ENCODE data around the gene HLA-DPA1.
A peak's percentile ranks its signal among the peaks of the same experiment; 100 is the strongest.

The HLA-DPA1 gene

DNA sequence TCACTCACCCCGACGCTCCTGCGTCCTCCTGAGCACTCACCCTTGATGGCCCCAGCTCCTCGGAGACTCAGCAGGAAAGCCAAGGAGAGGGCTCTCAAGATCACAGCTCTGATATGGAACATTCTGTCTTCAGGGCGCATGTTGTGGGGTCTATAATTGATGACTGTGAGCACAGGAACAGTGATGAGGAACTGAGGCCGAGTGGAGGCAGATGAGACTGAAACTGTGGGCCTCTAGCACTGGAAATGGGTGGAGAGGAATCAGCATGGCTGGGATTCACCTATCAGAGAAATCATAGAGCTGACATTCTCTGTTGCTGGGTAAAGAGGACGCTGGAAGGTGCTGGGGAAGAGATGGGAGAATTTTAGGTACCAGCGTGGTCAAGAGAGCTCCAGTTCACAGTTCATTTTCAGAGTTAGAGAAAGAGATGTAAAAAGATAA lies at the start of gene HLA-DPA1:
Gene HLA-DPA1 (minus strand): TSS at position 219 of the 441 bp plus-strand sequence.
- Histone ChIP-seq H3K27ac (ENCODE audit: low read length) (no peak within 1 kb of the TSS), H3K4me1 (ENCODE audit: control insufficient read depth, insufficient read depth, low read length) (no peaks in the 10 kb centered on the region), H3K9ac (ENCODE audit: low read length in 2 of 2) (peak within 1 kb of the TSS in 1 of 2 donors; percentile 55), H3K27me3 (ENCODE audit: control insufficient read depth in 1 of 2, insufficient read depth in 2 of 2, low read length in 2 of 2) (peaks cover 0 to 8% of the 10 kb centered on the region in 2 donors), H3K36me3 (ENCODE audit: control insufficient read depth in 2 of 2, insufficient read depth in 2 of 2, low read length in 2 of 2) (peaks cover 0 to 2% of the 10 kb centered on the region in 2 donors), H3K9me3 (ENCODE audit: control insufficient read depth in 2 of 2, low read length in 2 of 2) (no peaks in the 10 kb centered on the region), H3K4me3 (ENCODE audit: low read length in 2 of 2) (peak within 1 kb of the TSS; percentile 26 to 63)

DNA sequence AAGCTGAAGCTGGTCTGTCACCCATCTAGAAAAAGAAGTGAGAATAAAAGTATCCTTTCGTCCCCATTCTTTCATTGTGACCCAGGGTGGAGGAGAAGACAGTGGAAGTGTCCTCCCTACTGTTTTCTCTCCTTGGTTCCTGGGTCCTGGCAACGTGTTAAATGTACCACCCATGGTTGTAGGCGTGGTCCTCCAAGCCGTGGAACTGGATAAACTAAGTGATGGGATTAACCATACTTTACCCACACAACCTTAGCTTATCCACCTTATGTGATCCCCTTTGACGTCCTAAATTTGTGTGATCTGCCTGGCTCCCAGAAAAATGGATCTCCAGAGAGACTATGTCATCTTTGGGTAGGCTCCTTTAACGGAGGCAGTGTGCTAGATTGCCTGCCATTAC lies 49.7 kb upstream of the HLA-DPA1 start:
- H3K36me3 ChIP-seq (ENCODE audit: control insufficient read depth in 2 of 2, insufficient read depth in 2 of 2, low read length in 2 of 2), result no peaks in the 10 kb centered on the region
- no peak overlapping the region for H3K4me3 ChIP-seq (ENCODE audit: low read length in 2 of 2)
- no peak overlapping the region for H3K27ac ChIP-seq (ENCODE audit: low read length)

DNA sequence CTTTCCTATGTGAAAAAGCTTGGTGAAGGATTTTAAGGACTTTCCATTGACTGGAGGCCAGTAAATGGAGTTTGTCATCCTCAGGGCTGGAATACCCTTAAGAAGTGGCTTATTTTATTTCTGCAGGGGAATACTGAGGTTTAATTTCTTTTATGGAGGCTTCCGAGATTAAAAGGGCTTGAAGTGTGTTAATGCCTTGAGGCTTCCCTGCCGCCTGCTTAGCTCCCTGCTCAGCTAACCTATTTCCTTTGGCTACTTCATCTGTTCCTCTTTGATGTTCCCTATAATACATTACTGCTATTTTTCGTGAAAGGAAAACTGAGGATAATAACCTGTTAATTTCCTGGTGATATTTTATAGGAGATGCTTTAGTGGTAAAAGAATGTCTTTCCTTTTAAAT lies 46.6 kb upstream of the HLA-DPA1 start:
- Histone ChIP-seq H3K9me3 (ENCODE audit: control insufficient read depth in 2 of 2, low read length in 2 of 2) (peaks cover 0 to 2% of the 10 kb centered on the region in 2 donors), H3K4me3 (ENCODE audit: low read length in 2 of 2) (no peak overlapping the region), H3K9ac (ENCODE audit: low read length in 2 of 2) (no peak overlapping the region), H3K4me1 (ENCODE audit: control insufficient read depth, insufficient read depth, low read length) (peaks cover 8% of the 10 kb centered on the region), H3K27ac (ENCODE audit: low read length) (no peak overlapping the region), H3K27me3 (ENCODE audit: control insufficient read depth in 1 of 2, insufficient read depth in 2 of 2, low read length in 2 of 2) (peaks cover 18 to 28% of the 10 kb centered on the region in 2 donors), H3K36me3 (ENCODE audit: control insufficient read depth in 2 of 2, insufficient read depth in 2 of 2, low read length in 2 of 2) (no peaks in the 10 kb centered on the region)

More for the DNA sequence above, 49.7 kb upstream of the HLA-DPA1 start:
- peaks cover 0 to 2% of the 10 kb centered on the region in 2 donors for H3K9me3 ChIP-seq (ENCODE audit: control insufficient read depth in 2 of 2, low read length in 2 of 2)
- H3K4me1 ChIP-seq (ENCODE audit: control insufficient read depth, insufficient read depth, low read length), result no peaks in the 10 kb centered on the region
- H3K27me3 ChIP-seq (ENCODE audit: control insufficient read depth in 1 of 2, insufficient read depth in 2 of 2, low read length in 2 of 2), result peaks cover 0 to 7% of the 10 kb centered on the region in 2 donors
- H3K9ac ChIP-seq (ENCODE audit: low read length in 2 of 2), result no peak overlapping the region

DNA sequence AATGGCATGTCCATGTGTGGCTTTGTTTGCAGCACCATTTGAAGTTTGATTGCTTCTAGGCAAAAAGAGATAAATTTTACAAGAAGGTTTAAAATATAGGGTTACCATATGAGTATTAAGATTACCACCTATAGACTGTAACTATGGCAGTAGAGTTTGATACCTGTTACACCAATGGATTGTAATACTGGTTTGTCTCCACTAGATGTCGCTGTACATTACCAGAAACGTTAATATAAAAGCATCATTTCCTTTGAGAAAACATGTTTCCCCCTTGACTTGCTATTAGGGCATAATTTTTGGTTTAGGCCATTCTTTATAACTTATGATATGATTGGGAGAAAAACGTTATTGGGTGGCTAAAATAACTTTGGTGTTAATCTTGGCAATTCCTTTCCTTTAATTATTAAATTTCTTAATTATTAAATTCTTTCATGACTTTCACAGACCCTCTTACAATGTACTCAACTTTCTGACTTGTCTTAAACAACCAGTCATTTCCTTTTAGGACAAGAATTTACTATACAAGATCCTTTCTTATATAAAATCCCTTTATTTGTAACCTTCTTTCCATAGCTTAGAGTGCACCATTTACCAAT lies 45.2 kb upstream of the HLA-DPA1 start:
- peaks cover 8% of the 10 kb centered on the region for H3K4me1 ChIP-seq (ENCODE audit: control insufficient read depth, insufficient read depth, low read length)
- no peaks in the 10 kb centered on the region for H3K9me3 ChIP-seq (ENCODE audit: control insufficient read depth in 2 of 2, low read length in 2 of 2)
- H3K36me3 ChIP-seq (ENCODE audit: control insufficient read depth in 2 of 2, insufficient read depth in 2 of 2, low read length in 2 of 2), result no peaks in the 10 kb centered on the region
- no peak overlapping the region for H3K27ac ChIP-seq (ENCODE audit: low read length)
- no peak overlapping the region for H3K9ac ChIP-seq (ENCODE audit: low read length in 2 of 2)
- peaks cover 27 to 35% of the 10 kb centered on the region in 2 donors for H3K27me3 ChIP-seq (ENCODE audit: control insufficient read depth in 1 of 2, insufficient read depth in 2 of 2, low read length in 2 of 2)
- H3K4me3 ChIP-seq (ENCODE audit: low read length in 2 of 2), result no peak overlapping the region

DNA sequence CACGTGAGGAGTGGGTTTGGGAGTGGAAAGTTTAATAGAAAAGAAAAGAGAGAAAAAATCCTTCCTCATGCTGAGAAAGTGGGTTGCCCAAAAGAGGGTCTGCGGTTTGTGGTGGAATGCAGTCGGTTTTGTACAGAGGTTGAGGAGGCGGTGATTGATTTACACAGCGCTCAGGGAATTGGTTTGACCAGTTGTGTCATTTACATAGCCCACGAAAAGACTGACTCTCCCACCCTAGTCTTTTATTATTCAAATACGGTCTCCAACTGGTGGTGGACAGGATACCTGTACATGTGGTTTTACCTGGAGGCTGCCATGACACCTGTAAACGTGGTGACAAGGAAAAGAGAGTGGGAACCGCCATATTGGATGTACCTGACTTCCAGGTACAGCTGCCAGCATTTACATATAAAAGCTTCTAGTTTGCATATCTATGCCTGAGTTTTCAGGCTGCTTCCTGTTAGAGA lies 44.4 kb upstream of the HLA-DPA1 start:
- Histone ChIP-seq H3K27me3 (ENCODE audit: control insufficient read depth in 1 of 2, insufficient read depth in 2 of 2, low read length in 2 of 2) (peaks cover 29 to 42% of the 10 kb centered on the region in 2 donors), H3K4me3 (ENCODE audit: low read length in 2 of 2) (no peak overlapping the region), H3K36me3 (ENCODE audit: control insufficient read depth in 2 of 2, insufficient read depth in 2 of 2, low read length in 2 of 2) (no peaks in the 10 kb centered on the region), H3K27ac (ENCODE audit: low read length) (no peak overlapping the region), H3K9me3 (ENCODE audit: control insufficient read depth in 2 of 2, low read length in 2 of 2) (no peaks in the 10 kb centered on the region), H3K9ac (ENCODE audit: low read length in 2 of 2) (no peak overlapping the region), H3K4me1 (ENCODE audit: control insufficient read depth, insufficient read depth, low read length) (peaks cover 8% of the 10 kb centered on the region)

DNA sequence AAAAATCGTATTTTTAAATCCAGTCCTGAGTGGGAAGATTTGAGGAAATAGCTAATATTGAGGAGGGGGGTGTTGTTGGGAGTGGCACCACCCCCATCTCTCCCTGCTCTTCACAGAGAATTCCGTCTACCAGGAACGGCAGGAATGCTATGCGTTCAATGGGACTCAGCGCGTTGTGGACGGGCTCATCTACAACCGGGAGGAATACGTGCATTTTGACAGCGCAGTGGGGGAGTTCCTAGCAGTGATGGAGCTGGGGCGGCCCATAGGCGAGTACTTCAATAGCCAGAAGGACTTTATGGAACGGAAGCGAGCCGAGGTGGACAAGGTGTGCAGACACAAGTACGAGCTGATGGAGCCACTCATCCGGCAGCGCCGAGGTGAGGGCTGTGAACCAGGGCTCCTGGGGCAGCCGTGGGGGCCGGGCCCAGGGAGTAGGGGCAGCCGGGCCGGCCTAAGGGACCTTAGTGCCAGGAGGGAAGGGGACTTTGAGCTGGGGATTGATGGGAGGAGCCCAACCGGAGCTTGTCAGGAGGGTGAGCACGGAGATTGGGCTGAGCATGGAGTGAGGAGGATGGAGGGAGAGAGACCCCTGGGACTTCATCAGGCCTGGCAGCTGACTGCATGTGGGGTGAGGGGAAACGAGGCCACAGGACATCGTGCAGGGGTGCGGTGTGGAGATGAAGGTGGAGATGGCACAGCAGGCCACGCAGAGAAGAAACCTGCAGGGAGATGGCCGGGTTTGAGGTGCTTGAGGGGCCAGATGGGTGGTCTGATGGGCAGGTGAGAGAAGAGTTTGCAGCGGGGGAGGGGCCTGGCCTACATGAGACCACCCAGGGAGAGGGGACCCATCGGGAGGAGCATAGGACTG lies 43.6 kb upstream of the HLA-DPA1 start:
- H3K4me3 ChIP-seq (ENCODE audit: low read length in 2 of 2), result peak overlapping the region in 1 of 2 donors; percentile 8
- H3K9me3 ChIP-seq (ENCODE audit: control insufficient read depth in 2 of 2, low read length in 2 of 2), result no peaks in the 10 kb centered on the region
- H3K36me3 ChIP-seq (ENCODE audit: control insufficient read depth in 2 of 2, insufficient read depth in 2 of 2, low read length in 2 of 2), result no peaks in the 10 kb centered on the region
- H3K27ac ChIP-seq (ENCODE audit: low read length), result no peak overlapping the region
- no peak overlapping the region for H3K9ac ChIP-seq (ENCODE audit: low read length in 2 of 2)
- H3K27me3 ChIP-seq (ENCODE audit: control insufficient read depth in 1 of 2, insufficient read depth in 2 of 2, low read length in 2 of 2), result peaks cover 29 to 46% of the 10 kb centered on the region in 2 donors
- H3K4me1 ChIP-seq (ENCODE audit: control insufficient read depth, insufficient read depth, low read length), result peaks cover 8% of the 10 kb centered on the region

DNA sequence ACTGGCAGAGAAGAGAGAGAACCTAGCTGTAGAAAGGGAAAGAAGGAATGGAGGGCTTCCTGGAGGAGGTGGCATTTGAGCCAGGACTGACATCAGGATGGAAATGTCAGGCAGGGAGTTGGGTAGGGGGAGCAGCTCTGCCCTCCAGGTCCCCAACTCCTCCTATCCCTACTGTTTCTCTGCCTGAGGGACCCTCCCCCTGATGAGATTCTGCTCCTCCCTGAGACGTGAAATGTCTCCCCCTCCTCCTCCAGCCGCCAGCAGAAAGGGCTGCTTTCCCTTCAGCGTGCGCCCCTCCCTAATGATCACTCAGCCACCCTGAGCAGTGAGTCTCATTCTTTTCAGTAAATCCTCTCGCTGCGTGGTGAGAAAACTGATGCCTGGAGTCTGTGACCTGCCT lies 43.0 kb upstream of the HLA-DPA1 start:
- Histone ChIP-seq H3K4me3 (ENCODE audit: low read length in 2 of 2) (no peak overlapping the region), H3K27ac (ENCODE audit: low read length) (no peak overlapping the region), H3K4me1 (ENCODE audit: control insufficient read depth, insufficient read depth, low read length) (peaks cover 8% of the 10 kb centered on the region), H3K36me3 (ENCODE audit: control insufficient read depth in 2 of 2, insufficient read depth in 2 of 2, low read length in 2 of 2) (no peaks in the 10 kb centered on the region), H3K9me3 (ENCODE audit: control insufficient read depth in 2 of 2, low read length in 2 of 2) (no peaks in the 10 kb centered on the region), H3K9ac (ENCODE audit: low read length in 2 of 2) (no peak overlapping the region), H3K27me3 (ENCODE audit: control insufficient read depth in 1 of 2, insufficient read depth in 2 of 2, low read length in 2 of 2) (peaks cover 35 to 49% of the 10 kb centered on the region in 2 donors)

DNA sequence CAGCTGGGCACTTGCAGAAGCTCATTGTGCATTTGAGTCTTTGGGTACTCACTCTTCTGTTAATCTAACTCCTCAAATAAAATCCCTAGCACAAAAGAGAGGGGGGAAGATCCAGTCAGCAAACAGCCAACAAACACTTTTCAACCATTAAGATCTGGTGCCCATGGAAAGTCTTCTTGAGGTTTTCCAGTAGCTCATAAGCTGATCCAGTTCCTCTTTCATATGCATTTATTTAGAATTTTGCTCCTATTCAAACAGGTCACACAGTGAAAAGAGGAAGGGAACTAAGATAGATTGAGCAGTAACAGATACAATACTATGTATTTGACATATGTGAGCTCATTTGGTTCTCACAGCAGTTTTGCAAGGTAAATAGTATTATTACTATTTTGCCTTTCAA lies 41.0 kb upstream of the HLA-DPA1 start:
- H3K36me3 ChIP-seq (ENCODE audit: control insufficient read depth in 2 of 2, insufficient read depth in 2 of 2, low read length in 2 of 2), result no peaks in the 10 kb centered on the region
- no peak overlapping the region for H3K9ac ChIP-seq (ENCODE audit: low read length in 2 of 2)
- H3K27me3 ChIP-seq (ENCODE audit: control insufficient read depth in 1 of 2, insufficient read depth in 2 of 2, low read length in 2 of 2), result peaks cover 38 to 49% of the 10 kb centered on the region in 2 donors
- no peak overlapping the region for H3K27ac ChIP-seq (ENCODE audit: low read length)
- no peaks in the 10 kb centered on the region for H3K9me3 ChIP-seq (ENCODE audit: control insufficient read depth in 2 of 2, low read length in 2 of 2)
- peaks cover 8% of the 10 kb centered on the region for H3K4me1 ChIP-seq (ENCODE audit: control insufficient read depth, insufficient read depth, low read length)
- H3K4me3 ChIP-seq (ENCODE audit: low read length in 2 of 2), result no peak overlapping the region

DNA sequence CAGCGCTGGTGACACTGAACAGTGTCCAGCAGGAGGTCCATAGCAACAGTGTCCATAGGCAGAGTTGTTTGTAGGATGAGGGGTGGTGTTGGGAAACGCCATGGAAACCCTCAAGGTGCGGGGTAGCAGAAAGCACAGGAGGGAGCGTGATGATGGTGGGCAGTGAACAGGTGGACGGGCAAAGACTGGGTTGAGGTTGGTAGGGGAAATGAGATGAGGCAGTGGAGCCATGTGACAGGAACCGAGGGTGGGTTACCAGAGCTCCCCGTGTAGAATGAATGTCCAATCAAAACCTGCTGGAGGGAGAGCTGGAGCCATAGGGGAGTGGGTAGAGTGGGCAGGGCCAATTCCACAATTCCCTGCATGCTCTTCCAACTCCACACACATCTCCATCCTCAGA lies 40.3 kb upstream of the HLA-DPA1 start:
- Histone ChIP-seq H3K9ac (ENCODE audit: low read length in 2 of 2) (no peak overlapping the region), H3K36me3 (ENCODE audit: control insufficient read depth in 2 of 2, insufficient read depth in 2 of 2, low read length in 2 of 2) (no peaks in the 10 kb centered on the region), H3K4me1 (ENCODE audit: control insufficient read depth, insufficient read depth, low read length) (peaks cover 8% of the 10 kb centered on the region), H3K9me3 (ENCODE audit: control insufficient read depth in 2 of 2, low read length in 2 of 2) (no peaks in the 10 kb centered on the region), H3K27ac (ENCODE audit: low read length) (no peak overlapping the region), H3K4me3 (ENCODE audit: low read length in 2 of 2) (no peak overlapping the region), H3K27me3 (ENCODE audit: control insufficient read depth in 1 of 2, insufficient read depth in 2 of 2, low read length in 2 of 2) (peaks cover 38 to 49% of the 10 kb centered on the region in 2 donors)

DNA sequence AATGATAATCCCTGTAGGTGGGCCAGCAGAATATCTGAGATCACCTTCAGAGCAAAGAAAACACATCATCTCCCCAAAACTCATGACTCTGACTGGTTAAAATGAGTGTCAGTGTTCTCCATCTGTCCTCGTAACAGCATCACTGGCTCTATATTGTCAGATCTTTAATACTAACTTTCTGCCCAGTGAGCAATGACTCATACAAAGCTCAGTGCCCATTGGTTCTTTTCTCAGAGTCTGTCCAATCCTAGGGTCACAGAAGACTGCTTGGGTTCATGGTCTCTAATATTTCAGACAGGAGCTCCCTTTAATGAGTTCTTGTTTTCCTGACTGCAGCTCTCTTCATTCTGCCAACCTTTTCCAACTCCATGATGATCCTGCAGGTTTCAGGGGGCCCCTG lies 38.7 kb upstream of the HLA-DPA1 start:
- H3K27ac ChIP-seq (ENCODE audit: low read length), result no peak overlapping the region
- H3K36me3 ChIP-seq (ENCODE audit: control insufficient read depth in 2 of 2, insufficient read depth in 2 of 2, low read length in 2 of 2), result no peaks in the 10 kb centered on the region
- H3K4me3 ChIP-seq (ENCODE audit: low read length in 2 of 2), result no peak overlapping the region
- peaks cover 32 to 39% of the 10 kb centered on the region in 2 donors for H3K27me3 ChIP-seq (ENCODE audit: control insufficient read depth in 1 of 2, insufficient read depth in 2 of 2, low read length in 2 of 2)
- no peak overlapping the region for H3K9ac ChIP-seq (ENCODE audit: low read length in 2 of 2)
- H3K9me3 ChIP-seq (ENCODE audit: control insufficient read depth in 2 of 2, low read length in 2 of 2), result no peaks in the 10 kb centered on the region
- peaks cover 8% of the 10 kb centered on the region for H3K4me1 ChIP-seq (ENCODE audit: control insufficient read depth, insufficient read depth, low read length)
